A673 (cell line): ENCODE measurements around the gene DERL2. TPM values are rescaled to one million over a fixed set of nuclear protein-coding genes. Genes with fewer than 3 reads are reported as not detected.

Experiments used
- BruUV-seq: library from RNA; stranded (reverse); fragments of 400-500 nt; replicated peaks from 2 replicates; lab custom pipeline; 2021; lab: Mats Ljungman, UMichigan
- CTCF ChIA-PET: fragments of 300-600 bp; sonication (Branson Sonifier 250); formaldehyde crosslinking; loops from one replicate; lab custom pipeline; 2022; ENCODE audit warnings: antibody characterized with exemption; lab: Charles Lee
- POLR2A ChIA-PET: fragments of 300-600 bp; sonication (Branson Sonifier 250); formaldehyde crosslinking; loops from one replicate; lab custom pipeline; 2022; ENCODE audit warnings: antibody characterized with exemption; ENCODE audit not compliant: low non-redundant PET; lab: Charles Lee
- DNase-seq: peaks from one replicate; pipeline ENCODE4 v3.0.0-alpha.2; 2015; ENCODE audit warnings: low spot score
- H3K27ac ChIP-seq: fragments of 200-600 bp; sonication (generic); 2 replicates; pipeline ENCODE4 v1.5.1; 2016; ENCODE audit warnings: mixed run types, low read depth, mild to moderate bottlenecking, mixed read lengths, antibody characterized with exemption, low read length; ENCODE audit not compliant: poor library complexity, severe bottlenecking
- H3K27me3 ChIP-seq: fragments of 200-600 bp; sonication (generic); replicated peaks from 2 replicates; pipeline ENCODE4 v1.6.1; 2017; ENCODE audit warnings: mixed run types, low read depth, mild to moderate bottlenecking, mixed read lengths, antibody characterized with exemption, low read length; ENCODE audit not compliant: insufficient read depth, poor library complexity
- H3K36me3 ChIP-seq: fragments of 200-600 bp; sonication (generic); 2 replicates; pipeline ENCODE4 v1.6.1; 2016; ENCODE audit warnings: mixed run types, mild to moderate bottlenecking, mixed read lengths, antibody characterized with exemption, low read length; ENCODE audit not compliant: insufficient read depth, poor library complexity, severe bottlenecking
- H3K4me1 ChIP-seq: fragments of 200-600 bp; sonication (generic); 2 replicates; pipeline ENCODE4 v1.6.1; 2017; ENCODE audit warnings: mixed run types, mild to moderate bottlenecking, mixed read lengths, antibody characterized with exemption, low read length; ENCODE audit not compliant: insufficient read depth, poor library complexity, severe bottlenecking
- H3K4me3 ChIP-seq: fragments of 200-600 bp; sonication (generic); 2 replicates; pipeline ENCODE4 v1.5.1; 2016; ENCODE audit warnings: low read depth, mixed run types, mild to moderate bottlenecking, mixed read lengths, low read length; ENCODE audit not compliant: poor library complexity, severe bottlenecking
- H3K9me3 ChIP-seq: fragments of 200-600 bp; sonication (generic); 2 replicates; pipeline ENCODE4 v1.6.1; 2016; ENCODE audit warnings: mixed run types, low read depth, mild to moderate bottlenecking, mixed read lengths, antibody characterized with exemption, low read length; ENCODE audit not compliant: poor library complexity, severe bottlenecking
- CTCF ChIP-seq: fragments of 300-800, 200-600 bp; sonication (generic); conservative IDR thresholded peaks from 2 replicates; pipeline ENCODE4 v1.5.1; 2017; ENCODE audit warnings: low read depth, mild to moderate bottlenecking, antibody characterized with exemption, low read length, moderate library complexity, mixed read lengths
- EZH2 ChIP-seq: fragments of 200-600 bp; sonication (generic); IDR thresholded peaks from 2 replicates; pipeline ENCODE4 v1.6.1; 2017; ENCODE audit warnings: borderline replicate concordance, low read depth, mild to moderate bottlenecking, mixed read lengths, antibody characterized with exemption, low read length; ENCODE audit not compliant: poor library complexity, severe bottlenecking
- intact Hi-C: fragments of 100-400 bp; cut with micrococcal nuclease; formaldehyde crosslinking; loops from one replicate; pipeline ENCODE4 v1.10.0; 2022; ENCODE audit not compliant: unreplicated experiment
- total RNA-seq: library from RNA; stranded (reverse); gene quantifications from 2 replicates; pipeline ENCODE4 v1.2.3, GENCODE V29; 2021

The DERL2 gene
- total RNA-seq, 1 experiment from 2014 or later, result 97.0 TPM

- H3K27me3 ChIP-seq, result no peaks in the 10 kb centered on the region
Measured at GRCh38 chr17:5527601-5528250, 41.7 kb upstream of the DERL2 start.

GRCh38 chr17:5526821-5527598 lies 41.0 kb upstream of the DERL2 start:
- H3K4me3 ChIP-seq, result no peak overlapping the region
- H3K27me3 ChIP-seq, result no peaks in the 10 kb centered on the region
- BruUV-seq, result no TSS peak
- no peaks in the 10 kb centered on the region for H3K4me1 ChIP-seq
- H3K36me3 ChIP-seq, result no peaks in the 10 kb centered on the region
- peak overlapping the region; percentile 30 for H3K27ac ChIP-seq
- ChIA-PET CTCF (no interaction called here), POLR2A (no interaction called here)
- peak; percentile 79 for DNase-seq
- TF ChIP-seq CTCF, result no peak
- TF ChIP-seq EZH2, result no peak
- H3K9me3 ChIP-seq, result no peaks in the 10 kb centered on the region
- intact Hi-C loops, result no loop called here

More at GRCh38 chr17:5527601-5528250, 41.7 kb upstream of the DERL2 start:
- Histone ChIP-seq H3K27ac (no peak overlapping the region), H3K4me3 (no peak overlapping the region), H3K9me3 (no peaks in the 10 kb centered on the region), H3K36me3 (no peaks in the 10 kb centered on the region), H3K4me1 (no peaks in the 10 kb centered on the region)
- POLR2A ChIA-PET, result no interaction called here
- no TSS peak for BruUV-seq
- intact Hi-C loops, result no loop called here
- no peak for TF ChIP-seq EZH2
- no peak for TF ChIP-seq CTCF
- no peak for DNase-seq
- CTCF ChIA-PET, result no interaction called here

- H3K4me1 ChIP-seq, result no peaks in the 10 kb centered on the region
- no peaks in the 10 kb centered on the region for H3K36me3 ChIP-seq
- no peak overlapping the region for H3K27ac ChIP-seq
- intact Hi-C loops, result no loop called here
- ChIA-PET CTCF (no interaction called here), POLR2A (no interaction called here)
- no peak for TF ChIP-seq EZH2
- no peak for TF ChIP-seq CTCF
- H3K27me3 ChIP-seq, result no peaks in the 10 kb centered on the region
- no peak for DNase-seq
- BruUV-seq, result no TSS peak
- H3K9me3 ChIP-seq, result no peaks in the 10 kb centered on the region
- no peak overlapping the region for H3K4me3 ChIP-seq
Measured at GRCh38 chr17:5523249-5523648, 37.3 kb upstream of the DERL2 start.
